A204.1 (cell line): ENCODE measurements around the gene GCH1.
"Not testable (repeated sequence)": the region's sequence is repeated elsewhere in the genome, so short reads cannot be mapped to it uniquely, and the experiment has no call there.

Experiments
- FAIRE-seq: peaks from 2 replicates; lab custom pipeline; 2012; peaks lifted over from hg19 to GRCh38; lab: Jason Lieb, UNC

GCH1 gene

DNA sequence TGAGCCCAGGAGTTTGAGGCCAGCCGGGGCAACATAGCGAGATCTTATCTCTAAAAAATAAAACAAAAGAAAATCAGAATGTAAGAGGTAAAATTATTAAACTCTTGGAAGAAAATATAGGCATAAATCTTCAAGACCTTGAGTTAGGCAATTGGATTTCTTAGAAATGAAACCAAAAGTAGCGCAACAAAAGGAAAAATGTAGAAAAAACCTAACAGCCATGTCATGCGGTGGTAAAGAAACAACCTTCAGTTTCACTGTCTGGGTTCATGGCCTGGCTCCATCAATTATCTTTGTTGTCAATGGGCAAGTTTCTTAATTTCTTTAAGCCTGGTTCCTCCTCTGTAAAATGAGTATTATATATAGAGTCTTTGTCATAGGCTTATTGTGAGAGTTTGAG, 5.6 kb upstream of the GCH1 start:
- FAIRE-seq = no peak

DNA sequence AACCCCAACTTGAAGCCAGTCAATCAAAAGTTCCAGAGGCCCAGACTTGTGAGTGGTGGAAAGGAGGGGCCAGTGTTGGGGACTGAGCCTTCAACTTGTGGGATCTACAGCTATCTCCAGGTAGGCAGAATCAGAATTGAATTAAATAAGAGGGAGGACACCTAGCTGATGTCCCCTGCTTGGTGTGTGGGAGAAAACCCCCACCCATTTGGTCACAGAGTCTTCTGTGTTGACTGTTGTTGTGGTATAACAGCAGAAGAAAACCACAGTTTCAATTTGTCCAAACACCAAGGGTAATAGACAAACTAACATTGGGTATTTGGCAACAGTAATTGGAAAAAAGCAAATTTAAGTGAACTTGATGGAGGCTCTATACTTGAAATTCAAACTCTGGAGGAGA, 3.4 kb upstream of the GCH1 start:
- no peak for FAIRE-seq

DNA sequence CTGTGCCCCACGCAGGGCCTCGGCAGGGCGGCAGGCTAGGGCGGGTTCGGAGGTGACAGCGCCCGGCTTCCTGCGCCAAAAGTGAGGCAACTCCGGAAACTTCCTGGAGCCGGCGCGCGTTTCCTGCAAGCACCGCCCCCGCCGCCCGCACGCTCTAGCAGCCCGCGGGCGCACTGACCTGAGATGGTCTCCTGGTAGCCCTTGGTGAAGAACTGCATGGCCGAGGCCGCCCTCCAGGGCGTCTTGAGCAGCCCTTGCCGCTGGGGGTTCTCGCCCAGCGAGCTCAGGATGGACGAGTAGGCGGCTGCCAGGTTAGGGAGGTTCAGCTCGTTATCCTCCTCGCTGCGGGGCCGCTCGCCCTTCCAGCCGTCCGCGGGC, 494 bp downstream of the GCH1 start:
- FAIRE-seq = no peak

DNA sequence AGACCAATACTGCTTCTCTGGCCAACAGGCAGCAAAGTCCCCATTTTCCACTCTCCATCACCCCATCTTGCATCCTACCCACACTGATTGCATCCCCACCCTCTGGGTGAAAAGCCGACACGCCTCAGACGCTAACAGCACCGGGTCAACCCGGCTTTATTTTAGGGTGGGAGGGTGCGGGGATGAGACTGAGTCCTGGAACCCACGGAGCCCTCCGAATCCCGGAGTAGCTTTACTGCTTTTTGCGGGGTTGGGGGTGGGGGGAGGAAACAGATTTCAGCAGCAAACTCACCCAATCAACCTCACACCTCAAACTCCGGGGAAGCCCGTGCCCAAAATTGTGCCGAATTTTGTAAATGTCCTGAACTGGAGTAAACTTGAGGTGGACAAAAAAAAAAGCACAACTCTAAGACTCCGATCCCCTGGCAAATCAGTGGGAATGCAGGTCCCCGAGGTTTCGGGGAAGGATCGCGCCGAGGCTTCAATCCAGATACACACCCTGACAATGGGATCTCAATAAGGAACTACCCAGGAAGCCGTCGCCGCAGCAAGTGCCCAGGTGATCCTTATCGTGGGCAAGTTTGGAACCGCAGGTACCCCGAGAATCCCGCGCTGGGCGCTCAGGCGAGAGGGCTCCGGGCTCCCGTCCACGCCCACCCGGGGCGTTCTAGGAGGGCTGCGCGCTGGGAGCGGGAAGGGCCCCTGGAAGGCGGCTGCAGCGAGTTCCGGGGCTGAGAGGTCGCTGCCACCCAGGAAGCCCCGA, 1.1 kb downstream of the GCH1 start:
- no peak for FAIRE-seq

DNA sequence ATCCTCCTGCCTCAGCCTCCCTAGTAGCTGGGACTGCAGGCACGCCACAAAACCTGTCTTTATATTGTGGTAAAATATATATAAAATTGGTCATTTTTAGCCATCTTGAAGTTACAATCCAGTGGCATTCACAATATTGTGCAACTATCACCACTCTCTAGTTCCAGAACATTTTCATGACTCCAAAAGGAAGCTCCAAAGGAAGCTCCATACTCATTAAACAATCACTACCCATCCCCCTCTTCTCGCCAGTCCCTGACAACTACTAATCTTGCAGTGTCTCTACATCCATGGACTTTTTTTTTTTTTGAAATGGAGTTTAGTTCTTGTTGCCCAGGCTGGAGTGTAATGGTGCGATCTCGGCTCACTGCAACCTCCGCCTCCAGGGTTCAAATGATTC, 3.1 kb downstream of the GCH1 start:
- FAIRE-seq = no peak

DNA sequence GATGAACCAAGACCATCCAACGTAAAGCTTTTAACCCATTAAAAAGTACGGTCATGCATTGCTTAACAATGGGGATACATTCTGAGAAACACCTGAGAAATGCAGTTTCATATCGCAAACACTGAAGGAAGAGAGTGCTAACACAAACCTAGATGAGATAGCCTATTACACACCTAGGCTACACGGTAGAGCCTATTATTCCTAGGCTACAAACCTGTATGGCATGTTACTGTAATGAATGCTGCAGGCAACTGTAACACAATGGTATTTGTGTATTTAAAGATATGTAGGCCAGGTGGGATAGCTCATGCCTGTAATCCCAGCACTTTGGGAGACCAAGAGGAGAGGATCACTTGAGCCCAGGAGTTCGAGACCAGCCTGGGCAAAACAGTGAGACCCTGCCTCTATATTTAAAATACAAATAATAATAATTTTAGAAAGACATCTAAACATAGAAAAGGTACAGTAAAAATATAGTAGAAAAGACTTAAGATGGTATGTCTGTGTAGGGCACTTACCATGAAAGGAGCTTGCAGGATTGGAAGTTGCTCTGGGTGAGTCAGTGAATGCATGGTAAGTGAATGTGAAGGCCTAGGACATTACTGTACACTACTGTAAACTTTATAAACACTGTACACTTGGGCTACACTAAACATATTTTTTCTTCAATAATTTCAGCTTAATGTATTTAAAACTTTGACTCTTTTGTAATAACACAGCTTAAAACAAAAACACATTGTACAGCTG, 4.6 kb downstream of the GCH1 start:
- not testable (repeated sequence) for FAIRE-seq

DNA sequence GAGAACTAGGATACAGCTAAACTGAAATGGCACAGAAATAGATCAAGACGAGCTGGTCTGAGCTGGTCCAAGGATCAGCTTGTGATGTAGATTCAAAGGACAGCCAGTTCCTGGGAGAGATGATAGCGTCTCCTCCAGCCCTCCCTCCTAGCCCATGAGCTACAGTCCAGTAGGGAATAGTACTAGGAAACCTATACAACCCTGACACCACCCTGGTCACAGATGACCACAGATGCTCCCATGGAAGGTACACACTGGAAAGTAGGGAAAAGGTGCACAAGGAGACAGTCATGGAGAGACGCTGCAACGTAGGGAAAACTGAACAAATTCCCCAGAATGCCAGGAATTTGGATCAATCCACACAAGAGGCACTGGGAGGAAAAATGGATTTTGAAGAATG, 6.9 kb downstream of the GCH1 start:
- no peak for FAIRE-seq

DNA sequence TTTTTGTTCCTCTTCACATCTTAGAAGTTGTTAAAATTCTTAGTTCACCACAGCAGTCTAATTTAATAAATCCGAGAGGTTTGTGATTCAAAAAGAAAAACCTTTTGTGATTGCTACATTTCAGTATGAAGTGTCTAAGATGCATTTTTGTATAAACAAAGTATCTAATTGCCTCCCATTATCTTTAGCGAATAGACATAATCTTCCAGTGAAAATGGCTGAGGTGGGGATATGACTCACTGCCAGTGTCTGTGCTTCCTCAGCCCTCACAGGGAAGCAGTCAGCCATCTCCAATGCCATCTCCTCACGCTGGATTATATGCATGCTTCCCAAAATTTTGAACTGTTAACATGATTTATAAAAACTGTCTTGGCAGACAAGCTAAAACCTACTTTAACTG, 7.6 kb downstream of the GCH1 start:
- no peak for FAIRE-seq

DNA sequence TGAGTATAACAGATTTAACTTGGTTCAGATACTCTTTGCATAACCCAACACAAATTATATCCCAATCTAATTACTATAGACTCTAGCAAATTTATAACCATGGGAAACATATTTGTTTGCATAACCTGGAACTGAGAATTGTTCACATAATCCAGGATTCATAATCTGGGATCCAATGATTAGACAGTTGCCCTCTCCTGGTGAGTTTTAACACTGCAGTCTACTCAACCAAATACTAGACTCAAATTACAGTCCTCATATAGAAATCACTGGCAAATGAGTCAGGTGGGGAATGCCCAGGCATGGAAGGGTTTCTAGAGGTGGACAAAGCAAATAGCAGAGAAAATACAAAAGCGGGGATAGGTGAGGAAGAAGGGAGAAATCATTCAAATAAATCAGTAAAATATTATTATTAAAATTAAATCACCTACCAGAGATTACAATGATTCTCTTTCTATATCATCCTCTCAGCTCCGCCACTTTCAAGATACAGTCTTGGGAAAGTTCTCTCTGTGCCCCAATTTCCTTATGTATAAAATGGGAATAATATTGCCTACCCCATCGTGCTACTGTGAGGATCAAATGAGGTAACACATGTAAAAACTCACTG, 9.4 kb downstream of the GCH1 start:
- peak; percentile 53 for FAIRE-seq

DNA sequence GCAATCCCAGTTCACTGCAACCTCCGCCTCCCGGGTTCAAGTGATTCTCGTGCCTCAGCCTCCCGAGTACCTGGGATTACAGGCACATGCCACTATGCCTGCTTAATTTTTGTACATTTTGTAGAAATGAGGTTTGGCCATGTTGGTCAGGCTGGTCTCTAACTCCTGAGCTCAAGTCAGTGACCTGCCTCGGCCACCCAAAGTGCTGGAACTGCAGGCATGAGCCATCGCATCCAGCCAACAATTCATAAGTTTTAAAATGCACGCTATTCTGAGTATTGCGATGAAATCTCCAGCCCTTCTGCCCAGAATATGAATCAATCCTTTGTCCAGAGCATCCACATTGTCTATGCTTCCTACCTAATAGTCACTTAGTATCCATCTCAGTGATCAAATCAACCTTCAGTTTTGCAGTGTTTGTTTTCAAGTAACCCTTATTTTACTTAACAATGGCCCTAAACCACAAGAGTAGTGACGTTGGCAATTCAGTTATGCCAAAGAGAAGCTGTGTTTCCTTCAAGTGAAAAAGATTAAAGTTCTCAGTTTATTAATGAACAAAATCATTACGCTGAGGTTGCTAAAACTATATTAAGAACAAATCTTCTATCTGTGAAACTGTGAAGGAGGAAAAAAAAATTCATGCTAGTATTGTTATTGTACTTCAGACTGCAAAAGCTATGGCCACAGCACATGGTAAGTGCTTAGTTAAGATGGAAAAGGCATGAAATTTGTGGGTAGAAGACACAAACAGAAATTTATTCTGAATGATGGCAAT, 11.0 kb downstream of the GCH1 start:
- FAIRE-seq = no peak

DNA sequence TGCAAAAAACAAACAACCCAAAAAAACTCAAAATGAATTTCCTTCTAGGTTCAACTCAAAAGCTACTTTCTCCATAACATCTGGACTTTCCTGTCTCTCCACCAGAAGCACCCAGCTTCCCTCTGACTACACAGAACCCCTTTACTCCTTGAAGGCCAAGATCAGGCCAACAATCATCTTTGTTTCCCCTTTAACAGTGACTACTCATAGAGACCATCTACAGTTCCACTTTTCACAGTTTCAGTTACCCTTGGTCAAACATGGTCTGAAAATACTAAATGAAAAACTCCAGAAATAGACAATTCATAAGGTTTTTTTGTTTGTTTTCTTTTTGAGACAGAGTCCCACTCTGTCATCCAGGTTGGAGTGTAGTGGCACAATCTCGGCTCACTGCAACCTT, 11.8 kb downstream of the GCH1 start:
- no peak for FAIRE-seq

DNA sequence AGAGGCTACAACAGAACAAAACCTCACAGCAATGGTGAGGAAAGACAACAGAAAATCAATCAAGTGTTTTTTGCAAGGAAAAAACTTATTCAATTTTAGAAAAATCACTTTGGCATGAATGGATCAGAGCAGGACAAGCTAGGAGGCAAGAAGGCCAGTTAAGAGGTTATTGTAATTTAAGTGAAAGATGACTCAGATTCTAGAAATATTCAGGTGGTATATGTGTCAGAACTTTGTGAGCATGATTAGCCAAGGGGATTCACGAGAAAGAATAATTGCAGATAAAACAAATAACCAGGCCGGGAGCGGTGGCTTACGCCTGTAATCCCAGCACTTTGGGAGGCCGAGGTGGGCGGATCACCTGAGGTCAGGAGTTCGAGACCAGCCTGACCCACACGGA, 12.7 kb downstream of the GCH1 start:
- FAIRE-seq = no peak

DNA sequence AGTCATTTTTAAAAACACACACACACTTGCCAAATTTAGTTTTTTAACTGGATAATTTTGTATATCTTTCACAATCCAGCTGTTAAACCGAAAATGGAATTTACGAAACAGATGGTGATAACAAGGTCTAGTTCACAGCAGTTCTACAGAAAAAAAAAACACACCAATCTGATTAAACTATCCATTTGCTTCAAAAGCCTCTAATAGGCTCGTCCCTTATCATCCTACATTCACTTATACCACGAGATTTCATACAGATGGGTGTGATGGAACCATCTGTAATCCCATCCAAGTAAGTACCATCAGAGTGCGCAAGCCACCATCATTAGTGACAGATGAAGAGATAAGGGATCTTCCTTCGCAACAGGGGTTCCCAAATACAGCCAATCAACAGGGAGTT, 20.1 kb downstream of the GCH1 start:
- FAIRE-seq = no peak

DNA sequence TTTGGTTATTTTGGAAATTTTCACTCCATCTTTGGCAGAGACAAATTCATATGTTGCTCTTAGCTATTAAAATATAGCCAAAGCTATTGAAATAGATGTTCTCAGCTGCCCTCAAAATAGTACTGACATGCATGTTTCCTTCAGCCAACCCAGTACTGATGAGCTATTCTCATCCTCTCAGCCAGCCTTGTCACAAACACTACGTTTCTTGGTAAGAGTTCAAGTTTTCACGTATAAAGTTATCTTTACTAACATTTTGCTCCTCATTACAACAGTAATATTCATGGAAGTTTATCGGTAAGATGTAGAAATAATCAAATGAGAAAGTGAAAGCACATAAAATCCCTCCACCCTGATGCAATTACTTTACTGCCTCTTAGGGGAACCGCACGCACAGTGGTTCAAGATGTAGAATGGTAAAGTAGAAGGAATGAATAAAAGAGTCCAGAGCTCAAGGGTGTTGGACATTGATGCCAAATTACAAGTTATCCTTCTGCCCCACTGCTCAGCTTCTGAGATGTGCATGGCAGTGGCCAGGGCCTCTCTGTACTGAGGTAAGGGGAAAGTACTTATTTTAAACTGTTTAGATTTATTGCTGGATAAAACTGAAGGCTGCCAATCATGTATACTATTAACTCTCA, 20.7 kb downstream of the GCH1 start:
- FAIRE-seq = no peak

DNA sequence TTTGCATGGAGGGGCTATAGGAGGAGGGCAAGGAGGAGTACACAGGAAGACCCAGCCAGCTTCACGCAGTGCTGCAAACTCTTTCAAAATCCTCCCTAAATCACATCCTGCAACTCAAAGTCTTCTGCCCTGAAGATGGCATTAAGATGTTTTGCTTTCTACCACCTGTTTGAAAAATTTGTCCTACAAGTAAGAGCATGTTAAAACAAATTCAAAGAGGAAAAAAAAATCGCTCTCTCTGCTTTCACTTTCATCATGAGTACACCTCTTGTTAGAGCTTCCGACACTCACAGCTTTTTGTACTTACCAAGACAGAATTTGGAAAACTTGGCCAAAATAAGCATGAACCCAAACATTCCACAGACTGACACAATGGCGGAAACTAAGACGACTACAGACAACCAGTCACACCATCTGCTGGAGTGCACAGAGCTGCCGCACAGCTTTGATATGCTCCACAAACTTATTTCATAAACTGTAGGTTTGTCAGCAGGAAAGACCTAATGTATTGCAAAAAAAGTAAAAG, 21.3 kb downstream of the GCH1 start:
- FAIRE-seq = no peak

DNA sequence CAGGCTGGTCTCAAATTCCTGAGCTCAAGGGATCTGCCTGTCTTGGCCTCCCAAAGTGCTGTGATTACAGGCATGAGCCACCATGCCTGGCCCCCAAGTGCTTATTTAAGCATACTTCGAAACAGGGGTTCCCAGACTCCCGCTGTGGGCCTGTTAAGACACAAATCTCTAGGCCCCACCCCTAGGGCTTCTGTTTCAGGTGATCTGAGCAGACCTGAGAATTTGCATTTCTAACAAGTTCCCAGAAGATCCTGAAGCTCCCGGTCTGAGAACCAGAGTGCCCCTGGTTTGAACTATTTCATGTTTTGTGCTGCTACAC, 25.0 kb downstream of the GCH1 start:
- no peak for FAIRE-seq

DNA sequence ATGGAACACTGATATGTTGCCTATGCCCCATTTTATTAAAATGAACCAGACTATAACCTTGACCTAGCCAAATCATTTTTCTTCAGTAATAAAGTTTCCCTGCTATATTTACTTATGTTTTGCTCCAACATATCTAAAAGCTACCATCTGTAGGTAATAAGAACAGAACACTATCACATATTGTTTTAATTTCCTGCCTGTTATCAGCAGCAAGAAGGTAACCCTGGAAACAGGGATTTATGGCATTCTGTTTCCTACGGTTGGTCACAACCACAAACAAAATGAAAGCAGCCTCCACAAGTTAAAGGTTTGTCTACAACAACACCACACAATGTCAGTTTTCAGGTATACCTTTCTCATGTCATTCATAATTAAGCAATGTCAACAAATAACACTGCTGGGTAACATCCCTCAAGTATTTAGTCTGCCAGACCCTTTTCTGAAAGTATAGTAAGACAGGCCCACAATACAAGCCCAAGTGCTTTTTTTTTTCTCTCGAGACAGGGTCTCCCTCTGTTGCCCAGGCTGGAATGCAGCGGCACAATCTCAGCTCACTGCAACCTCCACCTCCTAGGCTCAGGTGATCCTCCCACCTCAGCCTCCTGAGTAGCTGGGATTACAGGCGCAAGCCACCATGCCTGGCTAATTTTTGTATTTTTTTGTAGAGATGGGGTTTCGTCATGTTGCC, 25.5 kb downstream of the GCH1 start:
- no peak for FAIRE-seq

DNA sequence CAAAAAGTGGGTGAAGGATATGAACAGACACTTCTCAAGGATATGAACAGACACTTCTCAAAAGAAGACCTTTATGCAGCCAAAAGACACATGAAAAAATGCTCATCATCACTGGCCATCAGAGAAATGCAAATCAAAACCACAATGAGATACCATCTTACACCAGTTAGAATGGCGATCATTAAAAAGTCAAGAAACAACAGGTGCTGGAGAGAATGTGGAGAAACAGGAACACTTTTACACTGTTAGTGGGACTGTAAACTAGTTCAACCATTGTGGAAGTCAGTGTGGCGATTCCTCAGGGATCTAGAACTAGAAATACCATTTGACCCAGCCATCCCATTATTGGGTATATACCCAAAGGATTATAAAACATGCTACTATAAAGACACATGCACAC, 27.0 kb downstream of the GCH1 start:
- FAIRE-seq = not testable (repeated sequence)

DNA sequence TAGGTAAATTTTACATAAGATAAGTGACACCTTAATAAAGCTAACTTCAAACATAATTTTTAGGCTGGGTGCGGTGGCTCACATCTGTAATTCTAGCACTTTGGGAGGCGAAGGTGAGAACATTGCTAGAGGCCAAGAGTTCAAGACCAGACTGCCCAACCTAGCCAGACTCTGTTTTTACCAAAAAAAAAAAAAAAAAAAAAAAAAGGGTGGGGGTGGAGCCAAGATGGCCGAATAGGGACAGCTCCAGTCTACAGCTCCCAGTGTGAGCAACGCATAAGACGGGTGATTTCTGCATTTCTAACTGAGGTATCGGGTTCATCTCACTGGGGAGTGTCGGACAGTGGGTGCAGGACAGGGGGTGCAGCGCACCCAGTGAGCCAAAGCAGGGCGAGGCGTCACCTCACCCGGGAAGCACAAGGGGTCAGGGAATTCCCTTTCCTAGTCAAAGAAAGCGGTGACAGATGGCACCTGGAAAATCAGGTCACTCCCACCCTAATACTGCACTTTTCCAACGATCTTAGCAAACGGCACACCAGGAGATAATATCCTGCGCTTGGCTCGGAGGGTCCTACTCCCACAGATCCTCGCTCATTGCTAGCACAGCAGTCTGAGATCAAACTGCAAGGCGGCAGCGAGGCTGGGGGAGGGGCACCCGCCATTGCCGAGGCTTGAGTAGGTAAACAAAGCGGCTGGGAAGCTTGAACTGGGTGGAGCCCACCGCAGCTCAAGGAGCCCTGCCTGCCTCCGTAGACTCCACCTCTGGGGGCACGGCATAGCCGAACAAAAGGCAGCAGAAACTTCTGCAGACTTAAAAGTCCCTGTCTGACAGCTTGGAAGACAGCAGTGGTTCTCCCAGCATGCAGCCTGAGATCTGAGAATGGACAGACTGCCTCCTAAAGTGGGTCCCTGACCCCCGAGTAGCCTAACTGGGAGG, 32.2 kb downstream of the GCH1 start:
- not testable (repeated sequence) for FAIRE-seq

DNA sequence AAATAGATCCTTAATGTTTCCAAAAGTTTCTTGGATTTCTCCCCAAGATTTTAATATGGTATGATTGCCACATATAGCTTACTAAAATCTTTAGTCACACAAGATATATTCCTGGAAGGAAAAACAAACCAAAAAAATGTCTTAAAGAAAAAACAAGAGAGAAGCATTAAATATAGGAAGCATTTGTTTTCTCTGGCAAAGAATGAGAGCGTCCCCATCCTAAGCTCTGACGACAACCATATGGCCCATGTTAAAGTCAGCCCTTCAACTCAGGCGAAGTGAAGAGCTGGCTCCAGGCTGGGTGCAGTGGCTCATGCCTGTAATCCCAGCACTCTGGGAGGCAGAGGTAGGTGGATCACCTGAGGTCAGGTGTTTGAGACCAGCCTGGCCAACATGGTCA, 35.6 kb downstream of the GCH1 start:
- FAIRE-seq = no peak

DNA sequence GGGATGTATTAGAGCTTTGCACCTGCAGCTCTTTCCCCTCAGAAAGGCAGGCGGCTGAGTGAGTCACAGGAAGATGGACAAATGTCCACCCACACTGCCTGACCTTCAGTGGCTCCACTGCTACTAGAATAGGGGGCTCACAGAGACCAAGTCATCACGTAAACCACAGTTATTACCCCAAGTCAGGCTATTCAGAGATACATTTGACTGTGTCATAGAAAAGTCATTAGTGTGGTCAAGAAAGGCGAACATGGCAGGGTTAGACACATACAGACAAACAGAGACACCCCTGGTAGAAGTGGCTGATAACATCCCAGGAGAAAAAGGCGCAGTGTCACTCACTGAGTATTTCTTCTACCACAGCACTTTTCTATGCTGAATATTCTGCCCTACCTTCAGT, 36.0 kb downstream of the GCH1 start:
- FAIRE-seq = no peak
